GM19193 (cell line): ENCODE data around the gene OR2T6.

ENCODE experiments used
- POLR2A ChIP-seq: IDR thresholded peaks from 4 replicates; pipeline ENCODE4 v1.6.1; 2011; ENCODE audit not compliant: insufficient read depth, insufficient read length; ENCODE audit errors: extremely low read depth

Gene OR2T6, protein sequence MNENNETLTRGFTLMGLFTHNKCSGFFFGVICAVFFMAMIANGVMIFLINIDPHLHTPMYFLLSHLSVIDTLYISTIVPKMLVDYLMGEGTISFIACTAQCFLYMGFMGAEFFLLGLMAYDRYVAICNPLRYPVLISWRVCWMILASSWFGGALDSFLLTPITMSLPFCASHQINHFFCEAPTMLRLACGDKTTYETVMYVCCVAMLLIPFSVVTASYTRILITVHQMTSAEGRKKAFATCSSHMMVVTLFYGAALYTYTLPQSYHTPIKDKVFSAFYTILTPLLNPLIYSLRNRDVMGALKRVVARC

DNA sequence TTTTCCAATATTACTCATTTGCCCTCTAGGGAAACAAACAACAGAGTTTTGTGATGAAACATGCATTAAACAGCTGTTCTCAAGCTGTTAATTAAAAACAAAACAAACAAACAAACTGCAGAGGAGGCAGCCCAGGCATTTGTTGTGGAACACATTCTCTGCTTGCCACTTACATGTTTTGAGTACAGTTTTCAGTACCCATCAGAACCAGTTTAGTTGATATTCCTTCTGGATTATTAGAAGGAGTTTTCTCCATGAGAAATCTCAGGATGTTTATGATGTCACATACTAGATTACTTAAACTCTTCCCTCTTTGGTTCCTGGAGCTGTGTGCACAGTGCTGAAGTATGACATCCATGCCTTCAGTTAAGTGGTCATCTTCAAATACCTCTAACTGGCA is at the start of gene OR2T6:
TSS of gene OR2T6 (plus strand) at position 301 of the 400 bp plus-strand sequence. CDS start 11,863 bp downstream, outside the sequence.
- TF ChIP-seq POLR2A = no peak

DNA sequence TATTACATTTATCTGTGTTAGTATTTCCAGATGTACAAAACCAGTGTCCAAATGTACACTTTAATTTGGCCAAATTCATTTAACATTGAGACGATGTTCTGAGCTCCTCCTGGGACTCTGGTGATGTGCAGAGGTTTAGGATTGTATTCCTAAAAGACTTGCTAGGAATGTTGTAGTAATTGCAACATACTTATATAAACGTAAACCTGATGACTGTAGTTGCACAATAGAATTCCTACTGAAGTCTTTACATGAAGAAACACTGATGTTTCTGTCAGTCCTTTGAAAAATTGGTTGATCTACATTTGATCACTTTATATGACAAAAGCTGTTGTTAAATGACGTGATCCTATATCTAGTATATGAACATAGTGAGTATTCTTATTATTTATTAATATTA is 32.1 kb upstream of the OR2T6 start:
- TF ChIP-seq POLR2A = no peak

DNA sequence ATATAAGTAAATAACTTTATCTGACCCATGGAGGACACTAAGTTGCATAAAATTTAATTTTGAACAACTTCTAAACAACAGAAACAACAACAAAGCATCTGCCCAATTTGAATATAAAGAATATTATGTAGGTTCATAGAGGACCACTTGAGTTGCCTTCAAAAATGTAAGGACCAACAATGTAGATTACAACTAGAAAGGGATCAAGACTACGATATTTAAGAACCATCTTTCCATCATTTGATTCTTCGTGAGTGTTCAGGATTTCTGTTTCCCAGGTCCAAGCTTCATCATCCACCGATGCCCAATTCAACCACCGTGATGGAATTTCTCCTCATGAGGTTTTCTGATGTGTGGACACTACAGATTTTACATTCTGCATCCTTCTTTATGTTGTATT is 27.1 kb upstream of the OR2T6 start, which contains the start of gene OR14C36:
TSS of gene OR14C36 (plus strand) at position 301 of the 400 bp plus-strand sequence. CDS start at position 301, 0 bp downstream.
- no peak for TF ChIP-seq POLR2A

DNA sequence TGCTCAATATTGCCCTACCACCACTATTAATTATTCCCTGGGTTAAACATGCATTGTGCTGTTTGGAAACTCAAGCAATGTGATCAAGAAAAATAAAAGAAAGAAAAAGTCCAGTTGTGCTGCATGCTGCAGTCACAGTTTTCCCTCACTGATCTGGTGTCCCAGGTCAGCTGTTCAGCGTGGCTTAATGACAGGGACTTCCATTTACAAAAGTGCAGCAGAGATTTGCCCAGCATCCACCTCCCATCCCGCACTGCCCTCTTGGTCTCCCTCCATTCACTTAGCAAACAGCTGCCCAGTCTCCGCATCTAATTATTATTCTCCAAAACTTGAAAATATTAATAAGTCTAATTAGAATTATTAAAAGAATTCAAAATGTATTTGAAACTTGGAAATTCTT is 16.1 kb upstream of the OR2T6 start:
- TF ChIP-seq POLR2A = no peak

DNA sequence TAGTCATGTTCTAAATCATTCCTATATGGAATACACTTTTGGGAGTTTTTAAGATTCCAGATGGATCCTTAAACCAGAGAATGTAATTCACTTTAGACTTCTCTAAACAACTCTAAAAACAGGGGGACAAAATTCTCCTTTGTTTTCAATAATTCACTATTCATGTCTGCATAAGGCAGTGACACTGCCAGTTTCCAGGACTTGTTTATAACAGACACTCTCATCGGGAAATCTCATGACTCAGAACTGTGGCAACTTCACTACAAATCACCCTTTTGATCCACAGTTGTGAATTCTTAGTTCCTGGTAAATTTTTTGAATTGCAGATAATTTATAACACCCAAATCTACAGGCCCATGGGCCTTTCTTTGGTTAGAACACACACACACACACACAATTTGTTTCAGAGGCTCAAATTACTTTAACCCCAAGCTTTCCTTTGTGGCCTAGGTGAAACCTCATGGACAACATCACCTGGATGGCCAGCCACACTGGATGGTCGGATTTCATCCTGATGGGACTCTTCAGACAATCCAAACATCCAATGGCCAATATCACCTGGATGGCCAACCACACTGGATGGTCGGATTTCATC is 14.3 kb upstream of the OR2T6 start, which contains the start of gene OR2T4:
TSS of gene OR2T4 (plus strand) at position 545 of the 595 bp plus-strand sequence. CDS start at position 545, 0 bp downstream.
- no peak for TF ChIP-seq POLR2A

DNA sequence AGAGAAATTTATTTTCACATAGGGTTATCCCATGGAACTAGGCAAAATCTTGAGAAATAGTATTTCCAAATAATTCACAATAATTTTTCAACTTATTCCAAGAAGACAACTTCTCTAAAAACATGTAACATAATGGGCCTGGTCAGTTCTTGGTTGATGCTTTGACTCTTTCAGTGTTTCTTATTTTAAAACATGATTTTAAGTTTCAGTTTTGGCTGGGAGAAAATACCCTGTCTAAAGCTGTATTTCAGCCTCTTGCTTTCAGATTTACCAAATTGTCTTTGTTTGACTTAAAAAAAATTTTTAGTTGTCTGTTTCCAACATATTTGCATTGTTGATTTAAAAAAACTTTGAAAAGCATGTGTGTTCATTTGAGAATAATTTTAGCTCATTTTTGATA is 8.9 kb upstream of the OR2T6 start:
- no peak for TF ChIP-seq POLR2A

DNA sequence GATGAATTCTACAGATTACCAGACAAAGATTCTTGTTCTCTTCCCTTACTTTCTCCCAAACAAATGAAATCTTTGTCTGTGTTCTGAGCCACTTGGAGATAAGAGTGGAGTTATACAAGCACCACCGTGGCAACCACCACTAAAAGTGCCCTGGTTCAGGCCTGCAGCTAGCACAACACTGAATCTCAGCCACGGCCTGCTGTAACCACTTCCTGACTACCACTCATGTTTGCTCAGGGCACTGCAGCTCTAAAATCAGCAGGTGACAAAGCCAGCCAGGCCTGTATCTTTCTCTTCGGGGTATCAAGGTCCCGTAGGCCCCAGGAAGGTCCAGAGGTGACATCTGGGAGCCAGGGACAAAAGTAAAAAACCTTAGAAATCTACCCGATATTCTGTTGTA is 3.2 kb upstream of the OR2T6 start:
- TF ChIP-seq POLR2A = no peak

DNA sequence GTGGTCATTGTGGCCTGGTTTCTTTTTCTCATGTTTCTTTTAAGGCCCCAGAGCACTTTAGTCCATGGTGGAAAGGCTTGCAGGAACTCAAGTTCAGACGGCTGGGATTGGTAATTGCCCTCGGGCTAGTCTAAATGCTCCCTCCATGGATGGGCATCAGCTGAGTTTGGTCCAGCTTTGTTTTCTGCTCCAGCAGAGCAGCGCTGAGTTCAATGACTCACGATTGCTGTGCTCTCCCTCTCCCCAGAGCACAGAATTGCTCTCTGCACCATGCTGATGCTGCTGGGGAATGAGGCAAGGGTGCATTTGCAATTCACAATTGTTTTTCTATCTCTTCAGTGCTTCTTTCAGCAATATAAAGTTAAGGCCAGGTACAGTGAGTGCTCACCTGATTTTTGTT is 1.8 kb upstream of the OR2T6 start:
- TF ChIP-seq POLR2A = no peak

DNA sequence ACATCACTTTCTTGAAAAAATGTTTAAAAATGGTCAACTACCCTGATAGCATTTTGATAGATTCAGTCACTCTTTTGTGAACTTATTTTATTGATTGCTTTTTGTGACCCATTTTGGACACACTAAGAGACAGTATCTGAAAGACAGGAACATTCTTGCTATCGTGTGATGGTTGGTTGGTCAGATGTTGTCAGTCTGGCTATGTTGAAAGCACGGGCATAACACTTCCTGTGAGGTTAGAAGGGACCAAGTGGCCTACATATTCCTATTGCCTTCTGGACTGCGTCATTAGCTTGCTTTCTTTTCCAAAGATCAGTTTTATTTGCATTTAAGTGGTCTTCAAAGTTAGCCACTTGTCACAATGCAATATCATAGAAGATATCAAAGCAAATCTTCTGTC is 1.4 kb downstream of the OR2T6 start:
- no peak for TF ChIP-seq POLR2A

DNA sequence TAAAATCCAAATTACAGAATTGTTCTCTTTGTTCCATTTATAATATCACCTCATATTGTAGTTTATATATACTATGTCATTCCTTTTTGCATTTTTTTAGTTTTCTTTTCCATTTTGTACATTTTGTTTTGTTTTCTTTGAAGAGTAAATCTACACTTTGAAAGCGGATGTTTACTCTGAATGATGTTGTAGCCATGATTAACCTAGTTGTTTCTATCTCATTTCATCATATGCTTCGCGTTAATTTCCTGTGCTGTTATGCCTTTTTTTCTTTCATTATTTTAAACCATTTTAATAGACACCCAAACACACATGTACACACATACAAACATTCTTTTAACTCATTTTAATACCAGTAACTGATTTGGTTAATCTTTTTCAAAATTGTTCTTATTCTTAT is 5.3 kb downstream of the OR2T6 start:
- no peak for TF ChIP-seq POLR2A

DNA sequence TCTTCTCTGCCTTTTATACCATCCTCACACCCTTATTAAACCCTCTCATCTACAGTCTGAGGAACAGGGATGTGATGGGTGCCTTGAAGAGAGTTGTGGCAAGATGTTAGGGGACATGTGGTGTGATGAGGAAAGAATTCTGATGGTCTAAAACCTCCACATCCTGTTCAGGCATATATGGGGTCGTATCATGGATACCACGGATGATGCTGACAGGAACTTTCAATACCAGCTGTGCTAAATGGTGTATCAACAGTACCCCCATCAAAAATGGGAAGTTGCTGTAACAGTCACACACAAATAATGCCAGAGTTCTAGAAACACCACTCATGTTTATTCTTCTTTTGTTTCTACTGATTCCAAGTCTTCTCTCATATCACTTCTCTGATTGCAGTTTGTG is 12.9 kb downstream of the OR2T6 start:
- no peak for TF ChIP-seq POLR2A

DNA sequence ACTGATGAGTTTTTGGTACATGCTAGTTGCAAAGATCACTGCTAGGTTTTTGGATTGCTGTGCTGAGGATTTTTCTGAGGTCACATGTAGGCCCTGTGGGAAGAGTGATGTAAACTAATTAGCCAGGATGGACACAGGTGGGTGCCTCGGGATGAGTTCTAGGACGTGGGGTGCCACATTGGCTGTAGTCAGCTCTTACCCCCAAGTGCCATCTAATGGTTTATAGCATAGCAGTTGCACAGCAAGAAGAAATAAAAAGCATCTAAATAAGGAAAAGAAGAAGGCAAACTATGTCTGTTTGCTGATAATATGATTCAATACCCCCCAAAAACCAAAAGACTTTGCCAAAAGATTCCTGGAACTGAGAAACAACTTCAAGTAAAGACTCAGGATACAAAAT is 17.5 kb downstream of the OR2T6 start:
- no peak for TF ChIP-seq POLR2A

DNA sequence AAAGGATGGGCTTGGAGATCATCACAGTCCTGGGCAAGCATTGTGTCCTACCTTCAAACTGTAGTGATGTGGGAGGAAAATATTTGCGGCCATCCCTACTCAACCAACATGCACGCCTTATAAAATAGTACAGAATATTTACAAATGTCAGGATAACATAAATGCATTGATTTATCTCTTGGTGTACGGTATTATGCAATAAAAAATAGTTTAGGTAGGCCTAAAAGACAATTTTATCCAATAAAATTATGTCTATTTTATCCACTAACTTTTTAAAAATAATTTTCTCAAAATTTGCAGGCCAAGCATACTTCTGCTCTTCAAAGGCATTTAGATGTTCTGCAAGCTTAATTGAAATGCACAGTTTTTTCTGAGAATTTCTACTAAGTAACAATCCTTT is 27.2 kb downstream of the OR2T6 start, which contains the start of gene OR2T1:
TSS of gene OR2T1 (plus strand) at position 301 of the 400 bp plus-strand sequence. CDS start 3,100 bp downstream, outside the sequence.
- no peak for TF ChIP-seq POLR2A

DNA sequence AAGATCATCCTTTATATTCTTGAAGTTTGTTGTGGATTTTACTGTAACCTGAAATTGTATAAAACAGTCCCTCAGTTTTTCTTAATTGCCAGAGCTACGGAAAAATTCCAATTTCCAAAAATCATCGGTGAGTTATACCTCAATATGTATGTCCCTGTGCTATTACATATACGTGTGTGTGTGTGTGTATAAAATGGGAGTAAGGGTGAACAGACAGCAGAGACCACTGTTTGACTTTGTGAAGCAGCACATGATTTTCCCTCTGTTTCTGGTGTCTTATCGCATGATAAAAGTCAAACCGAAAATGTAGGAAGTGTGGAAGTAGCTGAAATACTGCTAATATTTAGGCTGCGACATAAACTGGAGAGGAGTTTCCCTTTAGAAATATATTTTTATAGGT is 28.5 kb downstream of the OR2T6 start:
- TF ChIP-seq POLR2A = no peak

DNA sequence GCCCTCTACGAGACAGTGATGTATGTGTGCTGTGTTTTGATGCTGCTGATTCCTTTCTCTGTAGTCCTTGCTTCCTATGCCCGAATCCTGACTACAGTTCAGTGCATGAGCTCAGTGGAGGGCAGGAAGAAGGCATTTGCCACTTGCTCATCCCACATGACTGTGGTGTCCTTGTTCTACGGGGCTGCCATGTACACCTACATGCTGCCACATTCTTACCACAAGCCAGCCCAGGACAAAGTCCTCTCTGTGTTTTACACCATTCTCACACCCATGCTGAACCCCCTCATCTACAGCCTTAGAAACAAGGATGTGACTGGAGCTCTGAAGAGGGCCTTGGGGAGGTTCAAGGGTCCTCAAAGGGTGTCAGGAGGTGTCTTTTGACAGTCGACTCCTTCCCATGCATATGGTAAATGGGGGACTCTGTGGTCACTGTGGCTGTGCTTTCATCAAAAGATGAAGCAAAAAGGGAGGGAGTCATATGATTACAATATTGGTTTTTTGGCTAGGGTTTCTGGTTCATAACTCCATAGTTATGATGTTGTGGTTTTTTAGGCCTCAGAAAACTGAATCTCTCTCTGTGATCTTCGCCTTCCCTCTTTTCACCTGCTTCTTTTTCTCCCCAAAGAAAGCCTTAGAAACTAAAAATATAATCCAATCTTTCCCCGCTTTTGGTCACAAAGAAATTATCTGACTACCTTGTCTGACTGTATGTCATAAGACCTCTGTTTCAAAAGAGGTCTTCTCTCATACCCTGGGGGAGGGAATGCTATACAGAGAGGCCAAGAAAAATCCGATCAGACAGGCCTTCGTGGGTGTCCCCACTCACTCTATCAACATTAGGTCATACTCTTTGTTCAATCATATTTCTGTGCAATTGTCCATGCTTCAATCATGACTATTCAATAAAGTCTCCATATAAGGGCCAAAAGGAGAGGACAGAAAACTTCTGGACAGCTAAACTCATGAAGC is 31.5 kb downstream of the OR2T6 start:
- no peak for TF ChIP-seq POLR2A

DNA sequence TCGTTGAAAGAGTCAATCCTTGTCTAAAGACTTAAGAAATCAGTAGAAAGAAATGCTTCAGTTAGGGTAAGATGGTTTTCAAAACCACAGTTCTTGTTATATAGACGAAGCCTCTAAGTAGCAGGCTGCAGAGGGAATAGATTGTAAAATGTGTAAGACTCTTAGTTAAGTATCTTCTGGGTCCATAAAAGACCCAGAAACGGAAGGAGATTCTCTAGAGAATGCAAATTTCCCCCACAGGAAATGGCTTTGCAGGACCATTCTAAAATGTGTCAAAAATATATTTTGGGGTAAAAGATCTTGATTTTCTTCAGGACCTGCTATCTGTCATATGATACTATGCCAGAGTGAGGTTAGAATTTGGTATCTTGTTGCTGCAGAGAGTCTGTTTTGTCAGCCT is 40.7 kb downstream of the OR2T6 start:
- no peak for TF ChIP-seq POLR2A

DNA sequence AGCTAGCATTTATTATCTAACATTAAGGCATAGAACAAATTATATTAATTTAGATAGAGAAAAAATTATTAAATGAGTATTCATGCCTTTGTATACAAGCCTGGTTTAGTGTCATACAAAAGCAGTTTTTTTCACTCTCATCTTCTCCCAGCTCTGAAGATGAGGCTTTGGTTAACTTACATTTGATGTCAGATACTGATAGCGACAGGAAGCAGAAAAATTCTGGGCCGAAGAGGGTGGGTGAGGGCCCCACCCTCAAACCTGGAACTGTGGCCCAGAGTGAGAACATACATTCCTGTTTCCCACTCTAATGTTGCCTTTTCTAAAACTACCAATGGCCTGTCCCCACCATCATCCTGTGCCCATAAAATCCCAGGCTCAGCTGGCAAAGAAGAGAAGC is 42.3 kb downstream of the OR2T6 start:
- no peak for TF ChIP-seq POLR2A
